Gastroesophageal sphincter (tissue), 4 donors: Measurements from ENCODE around the gene XRCC5. TPM values are rescaled to one million over a fixed set of nuclear protein-coding genes. Genes with fewer than 3 reads are reported as not detected.

Experiments
- ATAC-seq: fragments of 150-250 bp; one replicate; pipeline ENCODE4 v1.9.1; 2016; ENCODE audit warnings: mild to moderate bottlenecking, moderate library complexity
- H3K27ac ChIP-seq, 4 donors: fragments of 200-600 bp; sonication (generic) in 3 of 4; 1 replicate in 3 of 4; 2 replicates in 1 of 4; pipeline ENCODE4 v1.5.1; 2016 to 2019
- H3K27me3 ChIP-seq: fragments of 200-600 bp; sonication (generic); one replicate; pipeline ENCODE4 v1.5.1; 2019
- H3K36me3 ChIP-seq, 2 donors: fragments of 200-600 bp; sonication (generic); one replicate each; pipeline ENCODE4 v1.5.1; 2019; ENCODE audit warnings: control low read depth in 1 of 2
- H3K4me1 ChIP-seq, 3 donors: fragments of 200-600 bp; sonication (generic); 1 replicate in 2 of 3; 2 replicates in 1 of 3; pipeline ENCODE4 v1.5.1; 2016 to 2019; ENCODE audit warnings: control low read depth in 2 of 3
- H3K4me3 ChIP-seq, 2 donors: fragments of 200-600 bp; sonication (generic); one replicate each; pipeline ENCODE4 v1.5.1; 2019; ENCODE audit warnings: mild to moderate bottlenecking in 1 of 2, moderate library complexity in 1 of 2
- H3K9me3 ChIP-seq, 3 donors: fragments of 200-600 bp; sonication (generic); one replicate each; pipeline ENCODE4 v1.5.1; 2017 to 2019; ENCODE audit warnings: control low read depth in 2 of 3
- CTCF ChIP-seq, 4 experiments: fragments of 200-600 bp in 2 of 4; fragments of 450-650 bp in 2 of 4; sonication (generic) in 1 of 4; IDR thresholded peaks; one replicate each; pipeline ENCODE4 v1.5.1; 2017 to 2019; ENCODE audit warnings: antibody characterized with exemption in 4 of 4, mild to moderate bottlenecking in 2 of 4, moderate library complexity in 2 of 4
- EP300 ChIP-seq: sonication (generic); formaldehyde crosslinking; IDR thresholded peaks from one replicate; pipeline ENCODE4 v1.6.1; 2017; ENCODE audit warnings: antibody characterized with exemption, mild to moderate bottlenecking
- POLR2A ChIP-seq, 2 donors: fragments of 450-650 bp; IDR thresholded peaks; one replicate each; pipeline ENCODE4 v1.6.1; 2017; ENCODE audit warnings: antibody characterized with exemption in 2 of 2, mild to moderate bottlenecking in 2 of 2, moderate library complexity in 1 of 2
- POLR2AphosphoS5 ChIP-seq: sonication (generic); formaldehyde crosslinking; IDR thresholded peaks from one replicate; pipeline ENCODE4 v1.6.1; 2017; ENCODE audit warnings: antibody characterized with exemption
- WGBS, 2 donors: methylation state at CpG; one replicate each; pipeline ENCODE4 v1.1.5; 2018; ENCODE audit warnings: low coverage in 1 of 2; 5-methylcytosine and 5-hydroxymethylcytosine counted together
- total RNA-seq, 4 donors: library from RNA; depleted of rRNA; stranded (reverse); fragments of >200 nt; gene quantifications; one replicate each; pipeline ENCODE4 v1.1.0, GENCODE V29; 2016

Gene XRCC5
- total RNA-seq = 100 to 1,000 TPM; 143 to 190 (median 187) TPM

DNA sequence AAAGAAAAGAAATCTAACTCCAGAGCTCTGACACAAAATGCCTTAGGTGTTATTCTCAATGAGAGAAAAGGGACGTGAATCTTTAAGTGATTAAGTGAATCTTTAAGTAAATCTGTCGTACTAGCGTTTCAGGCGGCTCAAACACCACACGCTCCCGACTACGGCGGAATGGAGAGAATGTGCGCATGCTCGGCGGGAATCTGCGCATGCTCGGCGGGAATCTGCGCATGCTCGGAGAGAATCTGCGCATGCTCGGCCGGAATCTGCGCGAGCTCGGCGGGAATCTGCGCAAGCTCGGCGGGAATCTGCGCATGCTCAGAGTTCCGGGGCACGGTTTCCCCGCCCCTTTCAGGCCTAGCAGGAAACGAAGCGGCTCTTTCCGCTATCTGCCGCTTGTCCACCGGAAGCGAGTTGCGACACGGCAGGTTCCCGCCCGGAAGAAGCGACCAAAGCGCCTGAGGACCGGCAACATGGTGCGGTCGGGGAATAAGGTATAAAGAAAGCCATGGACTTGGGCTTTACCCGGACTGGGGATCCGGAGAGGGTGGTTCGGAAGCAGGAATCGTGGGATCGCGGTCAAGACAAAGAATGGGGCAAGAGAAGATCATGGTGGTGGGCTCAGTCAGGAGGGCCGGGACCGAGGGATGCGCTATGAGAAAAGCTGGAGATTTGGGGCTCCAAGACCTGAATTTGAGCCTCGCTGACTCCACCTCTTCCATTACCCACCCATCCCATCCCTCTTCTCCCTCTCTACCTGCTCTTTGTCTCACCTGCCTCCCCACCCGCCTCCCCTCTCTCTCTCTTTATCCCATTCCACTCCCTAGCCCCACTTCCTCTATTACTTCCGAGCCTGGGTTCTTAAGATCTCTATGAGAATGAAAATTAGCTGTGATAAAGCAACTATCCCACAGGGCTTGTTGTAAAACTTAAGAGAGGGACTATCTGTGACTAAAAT lies at the start of gene XRCC5:
Gene XRCC5 (plus strand): TSS at position 382 of the 955 bp plus-strand sequence. CDS start 89 bp downstream, at position 471.
- Histone ChIP-seq H3K27ac (peak within 1 kb of the TSS; percentile 85 to 96 (median 92)), H3K27me3 (peaks cover 32% of the 10 kb centered on the region), H3K4me3 (peak within 1 kb of the TSS; percentile 67 to 86), H3K4me1 (peaks cover 0 to 49% (median 16%) of the 10 kb centered on the region in 3 donors), H3K36me3 (peaks cover 0 to 35% of the 10 kb centered on the region in 2 donors), H3K9me3 (no peaks in the 10 kb centered on the region)
- peak; percentile 83 for TF ChIP-seq POLR2AphosphoS5
- TF ChIP-seq EP300 = no peak
- peak in 1 of 2 donors; percentile 51 for TF ChIP-seq POLR2A (IDR thresholded peaks at IDR 0.05)
- peak in 2 of 4 experiments; percentile 15 to 23 for TF ChIP-seq CTCF (IDR thresholded peaks at IDR 0.05)
- peak; percentile 98 for ATAC-seq
- WGBS, 2 donors = 0% methylated on average over 29 to 34 of the region's 57 CpGs

DNA sequence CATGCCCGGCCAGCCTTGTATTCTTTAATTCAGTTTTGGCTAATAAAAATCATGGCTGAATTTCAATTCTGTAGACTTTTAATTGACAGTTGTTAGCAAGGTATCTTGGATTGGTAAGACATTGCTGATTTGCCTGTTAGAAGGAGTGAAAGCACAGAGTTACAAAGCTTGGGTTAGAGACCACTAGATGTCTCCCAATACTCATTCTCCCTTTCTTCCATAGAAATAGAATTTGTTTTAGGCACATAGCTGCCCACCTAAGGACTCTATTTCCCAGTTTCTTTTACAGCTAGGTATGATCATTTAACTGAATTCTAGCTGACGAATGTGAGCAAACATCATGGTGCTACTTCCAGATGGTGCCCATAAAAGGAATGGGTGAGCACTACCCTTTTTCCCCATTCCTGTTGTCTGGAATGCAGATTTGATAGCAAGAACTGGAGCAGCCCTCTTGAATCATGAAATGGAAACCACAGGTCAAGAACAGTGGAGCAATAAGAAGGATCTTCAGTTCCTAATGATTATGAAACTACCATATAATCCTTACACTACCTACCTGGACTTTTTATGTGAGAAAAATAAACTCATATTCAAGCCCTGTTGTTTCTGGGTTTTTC lies 45.0 kb upstream of the XRCC5 start:
- no peak overlapping the region for H3K4me3 ChIP-seq
- H3K27me3 ChIP-seq = no peaks in the 10 kb centered on the region
- no peaks in the 10 kb centered on the region for H3K4me1 ChIP-seq
- H3K9me3 ChIP-seq = no peaks in the 10 kb centered on the region
- no peak for ATAC-seq
- 64 to 88% methylated on average over 2 of the region's 2 CpGs for WGBS, 2 donors
- H3K27ac ChIP-seq = no peak overlapping the region
- TF ChIP-seq POLR2AphosphoS5 = no peak
- TF ChIP-seq CTCF (IDR thresholded peaks at IDR 0.05) = no peak
- no peak for TF ChIP-seq EP300
- TF ChIP-seq POLR2A (IDR thresholded peaks at IDR 0.05) = no peak
- H3K36me3 ChIP-seq = peaks cover 0 to 54% of the 10 kb centered on the region in 2 donors

DNA sequence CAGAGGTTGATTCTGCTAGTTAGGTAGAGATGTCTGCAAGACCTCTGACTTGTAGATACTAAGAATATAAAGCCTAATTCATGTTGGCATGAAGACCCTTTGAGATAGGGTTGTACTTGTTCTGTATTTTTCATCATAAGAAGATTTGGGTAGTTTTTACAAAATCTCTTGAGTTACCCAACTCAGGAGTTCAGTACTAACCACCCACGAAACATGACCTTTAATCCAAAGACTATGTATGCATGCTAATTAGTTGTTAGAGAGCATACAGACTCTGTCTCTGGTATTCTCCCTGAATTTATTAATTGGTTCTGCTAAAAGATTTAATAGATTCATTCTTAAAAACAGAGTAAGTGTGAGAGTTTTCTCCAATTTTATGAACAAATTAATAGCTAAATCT lies 44.5 kb upstream of the XRCC5 start:
- Histone ChIP-seq H3K27me3 (no peaks in the 10 kb centered on the region), H3K36me3 (peaks cover 0 to 49% of the 10 kb centered on the region in 2 donors), H3K9me3 (no peaks in the 10 kb centered on the region), H3K4me1 (no peaks in the 10 kb centered on the region), H3K27ac (no peak overlapping the region), H3K4me3 (no peak overlapping the region)
- WGBS, 2 donors = 83 to 93% methylated on average over 1 of the region's 1 CpG
- TF ChIP-seq POLR2AphosphoS5 (no peak), POLR2A (IDR thresholded peaks at IDR 0.05) (no peak), CTCF (IDR thresholded peaks at IDR 0.05) (no peak), EP300 (no peak)
- no peak for ATAC-seq

- TF ChIP-seq EP300 = no peak
- H3K4me1 ChIP-seq = no peaks in the 10 kb centered on the region
- no peak for ATAC-seq
- 74 to 83% methylated on average over 5 of the region's 5 CpGs for WGBS, 2 donors
- no peaks in the 10 kb centered on the region for H3K9me3 ChIP-seq
- no peaks in the 10 kb centered on the region for H3K27me3 ChIP-seq
- H3K4me3 ChIP-seq = no peak overlapping the region
- no peak overlapping the region for H3K27ac ChIP-seq
- H3K36me3 ChIP-seq = peaks cover 0 to 42% of the 10 kb centered on the region in 2 donors
Observed at GRCh38 chr2:216066230-216066629, 42.9 kb upstream of the XRCC5 start.

GRCh38 chr2:216069028-216069427 lies 40.1 kb upstream of the XRCC5 start:
- WGBS, 2 donors = 91 to 100% methylated on average over 2 of the region's 2 CpGs
- Histone ChIP-seq H3K9me3 (no peaks in the 10 kb centered on the region), H3K4me3 (no peak overlapping the region), H3K4me1 (no peaks in the 10 kb centered on the region), H3K27me3 (no peaks in the 10 kb centered on the region), H3K27ac (no peak overlapping the region), H3K36me3 (peaks cover 0 to 45% of the 10 kb centered on the region in 2 donors)
- no peak for ATAC-seq
- TF ChIP-seq POLR2AphosphoS5 (no peak), CTCF (IDR thresholded peaks at IDR 0.05) (no peak), POLR2A (IDR thresholded peaks at IDR 0.05) (no peak), EP300 (no peak)
